Loucy (cell line): ENCODE results near the gene FBXL3.

Source experiments
- H2AFZ ChIP-seq: fragments of 200-600 bp; sonication (generic); 2 replicates; pipeline ENCODE4 v1.6.0; 2016; ENCODE audit warnings: antibody characterized with exemption, mild to moderate bottlenecking, low read length, moderate library complexity
- H3F3A ChIP-seq: fragments of 200-600 bp; 2 replicates; pipeline ENCODE4 v1.6.0; 2016; ENCODE audit warnings: antibody characterized with exemption, low read depth, mild to moderate bottlenecking
- H3K27me3 ChIP-seq: fragments of 200-600 bp; sonication (generic); 2 replicates; pipeline ENCODE4 v1.6.1; 2014; ENCODE audit warnings: low read length, mild to moderate bottlenecking; ENCODE audit not compliant: insufficient read depth, poor library complexity, severe bottlenecking
- H3K36me3 ChIP-seq: fragments of 200-600 bp; sonication (generic); 2 replicates; pipeline ENCODE4 v1.6.1; 2016; ENCODE audit warnings: low read length; ENCODE audit not compliant: insufficient read depth
- H3K4me1 ChIP-seq: fragments of 200-600 bp; sonication (generic); 2 replicates; pipeline ENCODE4 v1.5.1; 2014; ENCODE audit warnings: low read length, mild to moderate bottlenecking; ENCODE audit not compliant: insufficient read depth, poor library complexity, severe bottlenecking
- H3K4me2 ChIP-seq: fragments of 200-600 bp; sonication (generic); 2 replicates; pipeline ENCODE4 v1.6.0; 2014; ENCODE audit warnings: antibody characterized with exemption, low read length, low read depth, mild to moderate bottlenecking; ENCODE audit not compliant: poor library complexity, severe bottlenecking
- H3K4me3 ChIP-seq: fragments of 200-600 bp; sonication (generic); 2 replicates; pipeline ENCODE4 v1.5.1; 2014; ENCODE audit warnings: low read length, mild to moderate bottlenecking, mixed read lengths; ENCODE audit not compliant: poor library complexity, severe bottlenecking
- H3K79me2 ChIP-seq: fragments of 200-600 bp; sonication (generic); 2 replicates; pipeline ENCODE4 v1.6.1; 2014; ENCODE audit warnings: low read length; ENCODE audit not compliant: insufficient read depth
- H3K9ac ChIP-seq: fragments of 200-600 bp; sonication (generic); 2 replicates; pipeline ENCODE4 v1.6.0; 2014; ENCODE audit warnings: mild to moderate bottlenecking, low read depth, low read length, moderate library complexity; ENCODE audit not compliant: poor library complexity, severe bottlenecking
- H3K9me2 ChIP-seq: fragments of 200-600 bp; sonication (generic); replicated peaks from 2 replicates; pipeline ENCODE4 v1.6.1; 2016; ENCODE audit warnings: low read depth, low read length, mixed read lengths
- H3K9me3 ChIP-seq: fragments of 200-600 bp; sonication (generic); 2 replicates; pipeline ENCODE4 v1.6.1; 2014; ENCODE audit warnings: mild to moderate bottlenecking, antibody characterized with exemption, low read length, low read depth; ENCODE audit not compliant: insufficient read depth
- H4K20me1 ChIP-seq: fragments of 200-600 bp; sonication (generic); 2 replicates; pipeline ENCODE4 v1.6.0; 2014; ENCODE audit warnings: antibody characterized with exemption, low read length, mild to moderate bottlenecking; ENCODE audit not compliant: insufficient read depth, poor library complexity, severe bottlenecking
- CTCF ChIP-seq: fragments of 200-600 bp; sonication (generic); conservative IDR thresholded peaks from 2 replicates; pipeline ENCODE4 v1.5.1; 2014; ENCODE audit warnings: mild to moderate bottlenecking, antibody characterized with exemption, low read length
- EZH2phosphoT487 ChIP-seq: fragments of 200-600 bp; IDR thresholded peaks from 2 replicates; pipeline ENCODE4 v1.6.1; 2018; ENCODE audit warnings: antibody characterized with exemption, mild to moderate bottlenecking, moderate library complexity, borderline replicate concordance

FBXL3 gene

GRCh38 chr13:77040835-77041234 lies 13.9 kb upstream of the FBXL3 start:
- no peaks in the 10 kb centered on the region for H3K9me2 ChIP-seq
- TF ChIP-seq CTCF (no peak), EZH2phosphoT487 (no peak)
- H3K4me1 ChIP-seq: no peaks in the 10 kb centered on the region
- no peaks in the 10 kb centered on the region for H3K79me2 ChIP-seq
- no peaks in the 10 kb centered on the region for H4K20me1 ChIP-seq
- H2AFZ ChIP-seq: no peak overlapping the region
- H3K36me3 ChIP-seq: peaks cover 12% of the 10 kb centered on the region; the same call in 1 of the 2 replicates
- no peaks in the 10 kb centered on the region for H3K27me3 ChIP-seq
- no peaks in the 10 kb centered on the region for H3F3A ChIP-seq
- H3K4me3 ChIP-seq: no peak overlapping the region
- no peaks in the 10 kb centered on the region for H3K9me3 ChIP-seq
- H3K9ac ChIP-seq: no peak overlapping the region
- no peak overlapping the region for H3K4me2 ChIP-seq

GRCh38 chr13:77040076-77040475 lies 13.1 kb upstream of the FBXL3 start:
- Histone ChIP-seq H3K27me3 (no peaks in the 10 kb centered on the region), H3K79me2 (no peaks in the 10 kb centered on the region), H4K20me1 (no peaks in the 10 kb centered on the region), H3K36me3 (peaks cover 7% of the 10 kb centered on the region; the same call in 1 of the 2 replicates), H3K4me1 (no peaks in the 10 kb centered on the region), H3F3A (no peaks in the 10 kb centered on the region), H3K4me3 (no peak overlapping the region), H3K9me3 (no peaks in the 10 kb centered on the region), H3K4me2 (no peak overlapping the region), H3K9me2 (no peaks in the 10 kb centered on the region), H3K9ac (no peak overlapping the region), H2AFZ (no peak overlapping the region)
- TF ChIP-seq EZH2phosphoT487: no peak
- TF ChIP-seq CTCF: no peak

- Histone ChIP-seq H3K9ac (no peak overlapping the region), H3K9me2 (no peaks in the 10 kb centered on the region), H3K27me3 (no peaks in the 10 kb centered on the region), H2AFZ (no peak overlapping the region), H3K4me2 (no peak overlapping the region), H3F3A (no peaks in the 10 kb centered on the region), H4K20me1 (no peaks in the 10 kb centered on the region), H3K79me2 (no peaks in the 10 kb centered on the region), H3K4me3 (no peak overlapping the region), H3K9me3 (no peaks in the 10 kb centered on the region), H3K4me1 (no peaks in the 10 kb centered on the region), H3K36me3 (no peaks in the 10 kb centered on the region)
- TF ChIP-seq CTCF: no peak
- TF ChIP-seq EZH2phosphoT487: no peak
Measured at GRCh38 chr13:77038907-77039480, 12.0 kb upstream of the FBXL3 start.
